Stimulated activated CD8-positive, alpha-beta memory T cell treated with anti-CD3 and anti-CD28 coated beads, Interleukin-4, amount 100 ng/mL, for 24 hours (primary cell): ENCODE results near the gene EPHA6.
A peak's percentile ranks its signal among the peaks of the same experiment; 100 is the strongest.

Experiments
- DNase-seq: peaks from one replicate; pipeline ENCODE4 v3.0.0-alpha.2; 2020; ENCODE audit warnings: low read depth

Gene EPHA6

GRCh38 chr3:97706226-97706625 is 891.8 kb downstream of the EPHA6 start:
- DNase-seq: no peak

DNA sequence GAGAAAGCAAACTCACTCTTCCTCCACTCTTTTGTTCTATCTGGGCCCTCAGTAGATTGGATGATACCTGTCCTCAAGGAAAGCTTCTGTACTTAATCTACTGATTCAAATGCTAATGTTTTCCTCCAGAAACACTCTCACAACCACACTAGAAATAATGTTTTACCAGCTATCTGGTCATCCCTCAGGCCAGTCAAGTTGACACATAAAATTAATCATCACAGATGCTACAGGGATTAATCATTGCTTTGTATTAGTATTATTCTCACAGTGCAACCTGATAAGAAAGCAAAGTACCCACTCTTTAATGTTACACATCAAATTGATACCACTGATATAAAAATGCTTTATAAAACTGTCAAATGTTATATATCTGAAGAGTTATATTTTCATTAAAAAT is 897.3 kb downstream of the EPHA6 start:
- no peak for DNase-seq

- no peak for DNase-seq
Measured at GRCh38 chr3:97712919-97713318, 898.5 kb downstream of the EPHA6 start.

- DNase-seq: no peak
Measured at GRCh38 chr3:97713634-97714033, 899.2 kb downstream of the EPHA6 start.

- DNase-seq: peak; percentile 37
Measured at GRCh38 chr3:97719156-97719821, 904.9 kb downstream of the EPHA6 start.

DNA sequence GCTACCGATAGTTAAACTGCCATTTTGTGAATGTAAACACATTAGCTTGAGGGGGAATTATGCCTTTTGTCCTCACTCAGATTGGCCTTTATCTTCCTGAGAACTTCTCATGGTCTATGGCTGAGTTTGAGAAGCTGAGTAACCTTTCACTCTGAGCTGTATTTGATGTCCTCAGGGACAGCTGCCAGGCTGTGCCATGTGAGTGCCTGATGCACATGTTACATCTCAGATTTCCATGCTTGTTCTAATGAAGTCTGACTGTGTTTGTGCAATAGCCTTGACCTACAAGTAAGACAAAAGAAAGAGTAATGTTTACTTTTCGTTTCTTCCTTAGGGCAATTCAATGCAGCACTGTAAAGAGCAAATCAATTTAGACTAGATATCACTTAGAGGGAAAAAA is 906.0 kb downstream of the EPHA6 start:
- DNase-seq: no peak

DNA sequence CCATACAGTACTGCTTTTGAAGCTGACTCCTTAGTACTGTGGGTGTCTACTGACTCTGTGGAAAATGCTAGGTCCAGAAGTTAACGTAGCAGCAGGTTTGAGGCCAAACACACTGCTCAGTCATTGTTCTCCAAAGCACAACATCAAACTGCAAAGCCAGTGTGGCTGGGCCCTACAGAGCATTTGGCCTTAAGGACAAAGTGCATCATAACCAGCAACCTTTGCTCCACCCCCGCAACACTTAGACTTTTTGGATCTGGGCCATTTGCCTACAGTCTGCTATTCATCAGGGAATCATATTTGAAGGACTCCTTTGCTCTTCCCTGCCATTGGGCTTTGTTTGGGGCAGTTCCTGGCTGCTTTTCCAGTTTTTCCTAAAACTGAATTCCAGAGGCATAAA is 907.1 kb downstream of the EPHA6 start:
- DNase-seq: no peak

DNA sequence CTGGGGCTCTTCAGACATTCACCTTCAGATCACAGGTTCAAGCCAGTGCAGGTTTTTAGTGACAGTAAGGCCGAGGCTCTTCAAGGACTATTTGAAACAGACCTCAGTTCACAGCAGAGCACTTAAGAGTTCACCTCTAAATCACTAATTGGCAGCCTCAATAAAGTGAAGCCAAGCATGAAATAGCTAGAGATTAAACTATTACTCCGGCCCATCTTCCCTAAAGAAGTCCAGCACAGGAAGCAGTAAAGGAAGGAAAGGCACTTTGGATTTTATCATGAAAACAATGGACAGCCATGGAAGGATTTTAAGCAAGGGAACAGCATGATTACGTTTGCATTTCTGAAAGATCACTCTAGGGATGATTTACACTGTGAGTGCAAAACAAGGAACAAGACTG is 922.5 kb downstream of the EPHA6 start:
- DNase-seq: no peak

DNA sequence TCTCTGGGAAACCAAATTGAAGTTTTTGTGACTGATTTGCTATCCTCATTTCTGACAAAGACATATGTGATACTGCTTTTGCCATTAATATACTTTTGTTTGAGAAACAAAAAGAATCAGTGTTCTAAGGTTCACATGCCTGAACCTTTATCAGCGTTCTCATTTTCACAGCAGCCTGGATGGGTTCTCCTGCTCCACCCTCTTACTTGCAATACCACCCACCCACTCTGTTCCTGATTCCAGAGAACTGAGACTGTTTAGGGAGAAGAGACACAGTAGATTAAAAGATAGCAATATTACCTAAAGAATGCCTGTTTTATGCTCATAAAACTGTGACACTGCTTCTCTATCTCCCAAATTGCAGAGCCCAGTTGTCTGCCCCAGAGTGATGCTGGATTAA is 924.4 kb downstream of the EPHA6 start:
- no peak for DNase-seq

DNA sequence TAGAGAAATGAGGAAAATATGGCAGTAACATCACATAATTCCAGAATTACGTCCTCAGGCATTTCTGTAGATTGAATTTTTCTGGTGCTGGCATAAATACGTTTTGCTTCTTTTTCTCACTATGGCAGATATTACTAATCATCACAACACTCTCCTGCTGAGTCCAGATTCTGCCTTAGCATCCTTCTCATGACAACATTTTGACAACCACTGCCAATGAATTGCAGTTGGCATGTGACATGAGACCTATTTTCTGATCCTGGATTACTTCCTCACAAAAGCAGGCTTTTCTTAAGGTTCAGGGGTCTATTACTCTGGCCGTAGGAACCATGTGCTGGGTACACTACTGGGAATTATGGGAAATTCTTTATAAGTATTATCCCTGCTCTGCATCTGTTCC is 927.6 kb downstream of the EPHA6 start:
- DNase-seq: no peak

GRCh38 chr3:97744289-97744688 is 929.9 kb downstream of the EPHA6 start:
- DNase-seq: no peak

DNA sequence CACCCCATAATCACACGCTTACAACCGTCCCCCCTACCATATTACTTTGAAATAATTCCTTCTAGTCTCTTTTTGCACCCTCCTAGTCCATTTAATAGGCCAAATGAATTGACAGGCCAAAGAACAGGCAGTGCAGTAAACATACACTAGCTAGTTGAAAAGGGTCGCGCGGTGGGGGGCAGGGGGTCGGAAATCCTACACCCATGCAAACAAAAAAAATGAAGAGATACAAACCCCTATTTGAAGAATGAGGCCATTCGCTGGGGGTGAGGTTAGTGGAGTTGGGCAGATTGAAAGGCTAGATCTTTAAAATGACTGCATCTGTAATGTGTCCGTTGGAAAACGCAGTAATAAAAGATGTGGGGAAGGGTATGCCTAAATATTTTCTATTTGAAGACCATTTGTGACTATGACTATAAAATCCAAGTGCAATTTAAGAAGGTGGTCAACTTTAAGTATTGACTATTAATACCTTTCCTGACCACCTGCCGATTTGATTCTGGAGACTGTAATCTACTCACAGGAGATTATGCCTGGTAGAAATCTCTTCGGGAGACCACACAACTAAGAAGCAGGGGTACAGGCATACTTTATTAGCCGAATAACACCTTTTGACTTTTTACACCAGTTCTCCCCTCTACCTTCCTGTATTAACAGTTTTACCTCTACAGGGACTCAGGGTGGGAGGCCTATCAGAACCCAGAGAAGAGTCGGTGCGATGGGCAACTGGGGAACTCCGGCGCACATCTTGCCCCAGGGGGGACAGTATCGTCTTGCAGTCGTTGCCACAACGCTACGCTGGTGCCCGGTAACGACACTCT is 949.4 kb downstream of the EPHA6 start:
- DNase-seq: no peak

DNA sequence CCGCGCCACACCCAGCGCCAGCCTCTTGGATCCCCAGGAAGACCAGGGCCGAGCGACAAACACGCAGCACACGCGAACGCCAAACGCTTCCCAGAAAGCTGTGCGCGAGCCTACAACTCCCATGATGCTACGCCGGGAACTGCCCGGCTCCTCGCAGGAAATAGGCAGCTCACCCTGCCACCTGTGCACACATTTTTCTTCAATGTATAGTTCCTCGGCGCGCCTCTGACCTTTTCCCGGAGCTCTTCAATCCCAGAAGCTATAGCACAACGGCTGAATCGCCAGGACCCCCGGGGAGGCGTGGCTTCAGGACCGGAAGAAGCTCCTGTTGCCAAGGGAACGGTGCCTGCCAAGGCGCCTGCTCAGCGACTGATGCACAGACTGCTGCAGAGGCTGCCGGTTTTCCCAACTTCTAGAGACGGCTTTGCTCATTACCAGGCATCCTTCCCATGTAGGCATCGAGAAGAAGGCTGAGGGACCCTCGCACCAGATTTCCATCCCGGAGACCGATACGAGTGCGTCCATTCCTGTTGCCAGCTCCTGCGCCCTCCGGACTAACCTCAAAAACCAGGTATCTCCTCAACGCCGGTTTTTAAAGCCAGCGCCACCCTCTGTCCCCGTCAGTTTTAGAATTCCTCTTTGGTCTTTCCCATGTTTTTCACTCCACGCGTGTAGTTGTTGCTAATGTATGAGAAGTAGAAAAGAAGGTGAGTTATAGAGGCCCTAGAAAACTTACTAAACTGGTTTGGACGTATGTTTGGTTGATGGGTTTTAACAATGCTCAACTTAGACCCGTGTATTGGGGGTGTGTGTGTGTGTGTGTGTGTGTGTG is 950.2 kb downstream of the EPHA6 start, which contains the start of gene ARL6:
ARL6 (plus strand) TSS at position 352 of the 832 bp plus-strand sequence. CDS start 3,350 bp downstream, outside the sequence.
- peak; percentile 59 for DNase-seq

- no peak for DNase-seq
Measured at GRCh38 chr3:97765336-97765735, 950.9 kb downstream of the EPHA6 start.

DNA sequence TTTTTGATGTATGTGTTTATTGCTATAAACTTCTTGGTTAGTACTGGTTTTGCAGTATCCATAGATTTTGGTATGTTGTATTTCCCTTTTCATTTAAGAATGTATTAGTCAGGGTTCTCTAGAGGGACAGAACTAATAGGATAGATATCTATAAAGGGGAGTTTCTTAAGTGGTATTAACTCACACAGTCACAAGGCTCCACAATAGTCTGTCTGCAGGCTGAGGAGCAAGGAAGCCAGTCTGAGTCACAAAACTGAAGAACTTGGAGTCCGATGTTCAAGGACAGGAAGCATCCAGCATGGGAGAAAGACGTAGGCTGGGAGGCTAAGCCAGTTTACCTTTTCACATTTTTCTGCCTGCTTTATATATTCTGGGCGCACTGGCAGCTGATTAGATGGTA is 958.5 kb downstream of the EPHA6 start:
- DNase-seq: no peak

GRCh38 chr3:97778152-97778551 is 963.8 kb downstream of the EPHA6 start:
- DNase-seq: no peak

- DNase-seq: no peak
Measured at GRCh38 chr3:97793420-97794019, 979.1 kb downstream of the EPHA6 start.

- DNase-seq: no peak
Measured at GRCh38 chr3:97795951-97796350, 981.6 kb downstream of the EPHA6 start.
